HuH-7 (cell line): ENCODE results near the gene GRIK4.

Experiments
- DNase-seq: peaks from one replicate; pipeline ENCODE4 v3.0.0; 2011; ENCODE audit warnings: low spot score

The GRIK4 gene

DNA sequence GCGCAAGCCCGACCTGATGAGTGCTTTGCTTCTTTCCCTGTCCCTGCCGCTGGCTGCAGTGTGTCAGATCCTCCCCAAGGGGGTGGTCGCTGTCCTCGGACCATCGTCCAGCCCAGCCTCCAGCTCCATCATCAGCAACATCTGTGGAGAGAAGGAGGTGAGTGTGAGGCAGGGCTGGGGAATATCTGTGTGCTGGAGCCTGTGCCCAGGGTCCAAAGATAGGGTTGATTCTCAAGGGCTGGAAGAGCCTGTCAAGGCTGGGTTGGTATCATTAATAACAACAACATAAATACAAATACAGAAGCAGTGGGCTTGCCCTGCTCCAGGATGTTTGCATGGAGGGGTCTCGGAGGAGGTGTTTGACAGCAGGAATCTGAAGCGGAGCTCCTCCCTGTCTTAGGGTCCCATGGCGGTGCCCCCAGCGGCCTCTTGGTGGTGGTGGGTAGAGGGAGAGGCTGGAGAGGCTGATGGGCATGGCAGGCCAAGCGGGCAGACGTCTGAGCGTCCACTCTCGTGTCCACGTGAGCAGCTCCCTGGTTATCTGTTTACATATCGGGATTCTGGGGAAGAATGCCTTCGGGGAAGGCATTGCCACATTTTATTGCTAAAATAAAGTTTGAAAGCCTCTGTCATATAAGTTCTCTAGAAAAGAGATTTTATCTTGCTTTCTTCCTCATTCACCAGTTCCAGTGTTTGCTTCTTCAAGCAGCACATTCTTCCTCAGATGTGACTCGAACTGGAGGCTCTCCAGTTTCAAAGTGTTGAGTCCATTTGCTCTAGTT lies 304.0 kb downstream of the GRIK4 start:
- DNase-seq: no peak

DNA sequence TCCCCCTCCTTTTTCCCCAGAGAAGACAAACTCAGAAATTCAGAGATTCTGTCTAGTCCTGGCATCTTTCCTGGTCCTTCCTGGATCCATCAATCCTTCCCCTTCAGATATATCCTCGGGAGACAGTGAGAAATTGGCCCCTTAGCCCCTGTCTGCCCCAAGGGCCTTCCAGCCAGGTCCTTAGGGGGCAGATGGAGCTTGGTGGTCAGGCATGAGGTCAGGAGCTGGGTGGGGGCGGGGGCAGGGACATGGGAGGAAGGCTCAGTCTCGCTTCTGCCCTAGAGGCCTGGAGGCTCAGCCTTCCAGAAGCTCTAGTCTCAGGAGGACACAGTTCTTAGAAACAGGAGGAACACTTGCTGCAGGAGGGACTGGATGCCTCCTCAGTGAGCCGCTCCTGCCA lies 304.6 kb downstream of the GRIK4 start:
- DNase-seq: no peak

DNA sequence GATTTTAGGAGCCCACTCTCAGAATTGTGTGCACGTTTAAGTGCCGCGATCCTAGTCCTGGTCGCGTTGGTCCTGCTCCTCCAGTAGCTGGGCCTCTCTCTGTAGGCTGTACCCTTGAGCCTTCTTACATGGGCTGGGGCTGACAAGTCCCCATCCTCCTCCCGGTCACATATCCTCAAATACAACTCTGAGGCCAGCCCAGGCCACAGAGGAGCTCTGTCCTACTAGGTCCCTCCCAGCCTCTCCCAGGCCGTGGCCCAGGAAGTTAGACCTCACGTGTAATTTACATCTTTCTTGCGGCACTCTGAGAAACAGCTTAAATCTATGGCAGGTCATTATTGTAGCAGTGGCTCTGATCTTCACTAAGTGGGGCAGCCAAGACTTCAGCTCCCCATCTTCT lies 305.2 kb downstream of the GRIK4 start:
- DNase-seq: no peak

DNA sequence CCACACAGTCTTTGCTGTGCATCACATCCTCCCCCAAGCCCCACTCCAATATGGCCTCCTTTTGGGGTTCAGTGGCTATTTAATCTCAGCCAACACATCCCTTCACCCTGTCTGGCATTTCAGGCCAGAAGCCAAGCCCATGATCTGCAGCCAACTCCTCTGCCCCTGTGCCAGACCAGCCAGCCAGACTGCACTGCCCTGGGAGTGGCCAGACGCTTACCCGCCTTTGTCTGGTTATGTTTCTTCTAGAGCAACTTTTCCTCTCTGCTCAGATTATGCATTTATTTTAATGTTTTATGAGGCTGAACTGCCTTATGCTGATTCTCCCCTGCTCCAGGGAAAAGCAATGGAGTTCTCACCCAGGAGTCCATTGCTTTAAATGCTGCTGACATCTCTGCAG lies 305.6 kb downstream of the GRIK4 start:
- DNase-seq: no peak

DNA sequence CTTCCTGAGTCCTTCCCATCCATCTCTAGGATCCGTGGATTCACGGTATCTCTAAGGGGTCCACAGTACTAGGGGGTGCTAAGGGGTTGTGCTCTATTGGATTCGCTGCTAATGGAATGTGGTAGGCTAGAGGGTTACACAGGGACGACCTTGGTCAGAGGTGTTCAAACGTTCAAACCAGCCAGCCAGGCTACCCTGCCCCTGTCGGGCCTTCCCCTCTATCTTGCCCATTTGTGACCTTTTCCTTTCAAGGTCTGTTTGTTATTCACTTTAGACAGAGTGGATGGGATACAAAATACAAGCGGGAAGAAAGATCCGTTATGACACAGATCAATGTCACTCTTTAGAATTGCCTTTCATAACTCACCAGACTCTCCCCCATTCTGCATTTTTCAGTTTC lies 306.5 kb downstream of the GRIK4 start:
- DNase-seq: no peak

DNA sequence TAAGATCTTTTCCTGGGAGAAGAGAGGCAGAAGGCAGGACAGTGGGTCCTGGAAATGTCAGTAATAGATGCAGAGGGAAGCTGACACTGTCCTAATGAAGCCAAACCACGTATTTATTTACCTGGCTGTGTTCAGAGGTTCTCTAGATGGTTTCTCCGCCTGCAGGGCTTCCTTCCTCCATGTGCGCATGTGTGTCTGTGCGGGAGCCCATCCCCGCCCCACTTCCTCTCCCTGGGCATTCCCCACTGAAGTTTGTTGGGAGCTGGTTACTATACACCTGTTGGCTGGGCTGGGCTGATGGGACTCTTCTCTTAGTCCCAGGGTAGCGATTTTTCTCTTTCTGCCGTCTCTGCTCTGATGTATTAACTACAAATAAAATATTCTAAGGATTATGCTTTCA lies 307.5 kb downstream of the GRIK4 start:
- DNase-seq: no peak

DNA sequence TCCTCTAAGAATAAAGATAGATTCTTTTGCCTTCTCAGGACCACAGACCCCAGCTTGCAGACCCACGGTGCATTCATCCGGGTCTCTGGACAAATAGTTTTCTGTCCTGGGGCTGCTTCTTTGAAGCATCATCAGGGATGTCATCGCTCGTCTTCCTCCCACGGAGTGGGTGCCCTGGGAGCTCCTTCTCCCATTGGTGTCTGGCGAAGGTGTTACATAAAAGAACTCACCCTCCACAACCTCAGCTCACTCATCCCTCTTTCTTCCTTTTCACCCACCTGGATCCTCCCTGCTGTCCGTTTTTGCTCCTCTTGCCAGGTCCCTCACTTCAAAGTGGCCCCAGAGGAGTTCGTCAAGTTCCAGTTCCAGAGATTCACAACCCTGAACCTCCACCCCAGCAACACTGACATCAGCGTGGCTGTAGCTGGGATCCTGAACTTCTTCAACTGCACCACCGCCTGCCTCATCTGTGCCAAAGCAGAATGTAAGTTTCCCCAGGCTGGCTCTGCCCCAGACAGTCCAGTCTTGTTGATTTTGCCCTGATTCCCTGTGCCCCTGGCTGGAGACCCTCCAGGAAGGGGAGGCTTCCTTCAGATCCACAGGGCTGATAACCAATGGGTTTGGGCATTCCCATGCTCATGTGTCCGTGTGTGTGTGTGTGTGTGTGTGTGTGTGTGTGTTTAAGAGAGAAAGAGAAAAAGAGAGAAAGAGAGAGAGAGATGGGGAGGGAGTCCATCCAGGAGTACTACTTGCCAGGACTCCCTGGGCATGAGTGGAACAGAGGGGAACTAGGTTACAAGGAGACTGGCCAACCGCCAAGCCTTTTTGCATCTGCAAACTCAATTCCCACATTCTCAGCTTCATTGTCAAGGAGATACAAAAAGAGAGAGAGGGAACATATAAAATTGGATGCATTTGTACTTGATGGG lies 308.2 kb downstream of the GRIK4 start:
- no peak for DNase-seq

DNA sequence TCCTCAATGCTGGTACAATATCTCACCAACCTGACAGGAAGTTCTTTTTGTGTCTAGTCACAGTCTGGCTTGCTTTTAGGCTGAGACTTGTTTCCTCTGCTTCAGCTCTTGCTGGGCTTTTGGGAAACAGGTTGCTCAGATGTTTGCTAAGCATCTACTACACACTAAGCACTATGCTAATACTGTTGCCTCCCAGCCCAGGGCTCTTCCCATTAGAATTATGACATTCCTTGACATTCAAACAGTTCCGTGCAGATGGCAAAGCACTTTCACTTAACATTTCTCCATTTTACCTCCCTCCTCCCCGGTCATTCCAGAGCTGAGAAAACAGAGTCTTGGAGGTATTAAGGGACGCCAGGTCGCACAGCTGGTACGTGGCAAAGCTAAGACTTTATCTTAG lies 311.6 kb downstream of the GRIK4 start:
- no peak for DNase-seq

DNA sequence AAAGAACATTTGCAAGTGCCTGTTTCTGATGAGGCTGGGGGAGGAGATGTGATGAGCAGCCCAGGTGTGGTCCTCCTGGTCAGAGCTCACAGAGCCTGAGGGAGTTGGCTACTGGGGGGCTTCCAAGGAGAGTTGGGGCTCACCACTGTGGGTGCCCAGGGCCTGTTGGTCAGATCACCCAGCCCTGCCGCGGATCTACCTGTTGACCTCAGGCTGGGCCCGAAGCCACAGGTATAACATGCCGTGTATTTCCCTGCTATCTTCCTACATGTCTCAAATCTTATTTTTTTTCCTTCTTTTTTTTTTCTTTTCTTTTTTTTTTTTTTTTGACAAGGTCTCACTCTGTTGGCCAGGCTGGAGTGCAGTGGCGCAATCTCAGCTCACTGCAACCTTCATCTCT lies 312.7 kb downstream of the GRIK4 start:
- DNase-seq: no peak

DNA sequence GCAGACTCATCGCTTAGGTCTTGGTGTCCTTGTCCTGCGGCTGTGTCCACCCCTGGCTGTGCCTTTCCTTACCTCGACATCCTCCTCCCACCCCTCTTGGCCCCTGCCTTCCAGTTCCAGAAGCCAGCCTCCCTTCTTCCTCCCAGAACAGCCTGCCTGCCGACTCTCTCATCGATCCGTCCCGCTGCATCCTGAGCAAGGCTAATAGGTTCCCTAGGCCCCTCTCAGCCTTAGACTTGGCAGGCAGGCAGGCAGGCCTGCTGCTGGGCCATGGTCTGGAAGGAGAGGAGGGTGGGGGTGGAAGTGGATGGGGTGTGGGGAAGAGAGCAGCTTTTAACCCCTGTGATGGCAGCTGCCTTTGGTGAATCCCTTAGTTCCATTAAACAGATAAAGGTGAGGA lies 315.6 kb downstream of the GRIK4 start:
- DNase-seq: no peak

DNA sequence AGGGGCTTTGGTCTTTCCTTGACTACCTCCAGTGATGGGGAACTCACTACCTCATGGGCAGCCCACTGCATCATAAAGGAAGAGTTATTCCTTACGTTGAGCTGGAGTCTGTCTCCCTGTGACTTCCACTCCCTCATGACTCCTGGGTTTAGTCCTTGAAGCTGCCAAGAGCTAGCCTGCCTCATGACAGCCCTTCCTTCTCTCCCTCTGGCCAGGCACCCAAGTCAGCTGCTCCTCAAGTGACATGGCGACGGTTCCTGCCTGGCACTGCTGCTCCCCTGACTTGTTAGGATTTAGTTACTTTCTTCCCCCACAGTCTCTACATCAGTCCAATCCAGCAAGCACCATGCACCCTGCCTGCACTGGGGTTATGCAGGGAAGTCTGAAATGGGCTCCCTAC lies 316.3 kb downstream of the GRIK4 start:
- no peak for DNase-seq

DNA sequence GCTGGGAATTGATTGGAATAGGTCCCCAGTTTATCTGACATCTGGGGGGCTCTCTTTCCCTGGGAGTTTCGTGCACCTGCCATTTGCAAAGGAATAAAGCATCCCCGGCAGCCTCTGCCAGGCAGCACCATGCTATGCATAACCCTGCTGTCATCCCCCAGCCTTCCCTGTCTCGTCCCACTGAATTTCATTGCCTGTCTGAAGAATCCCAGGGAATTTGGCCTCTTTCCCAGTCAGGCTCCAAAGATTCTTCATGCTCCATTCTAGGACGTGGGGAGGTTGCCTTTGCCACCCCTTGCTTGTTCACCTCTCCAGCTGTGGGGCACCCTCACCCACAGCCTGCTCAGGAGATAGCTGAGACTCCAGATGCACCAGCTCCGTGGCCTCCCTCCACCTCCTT lies 317.3 kb downstream of the GRIK4 start:
- no peak for DNase-seq

DNA sequence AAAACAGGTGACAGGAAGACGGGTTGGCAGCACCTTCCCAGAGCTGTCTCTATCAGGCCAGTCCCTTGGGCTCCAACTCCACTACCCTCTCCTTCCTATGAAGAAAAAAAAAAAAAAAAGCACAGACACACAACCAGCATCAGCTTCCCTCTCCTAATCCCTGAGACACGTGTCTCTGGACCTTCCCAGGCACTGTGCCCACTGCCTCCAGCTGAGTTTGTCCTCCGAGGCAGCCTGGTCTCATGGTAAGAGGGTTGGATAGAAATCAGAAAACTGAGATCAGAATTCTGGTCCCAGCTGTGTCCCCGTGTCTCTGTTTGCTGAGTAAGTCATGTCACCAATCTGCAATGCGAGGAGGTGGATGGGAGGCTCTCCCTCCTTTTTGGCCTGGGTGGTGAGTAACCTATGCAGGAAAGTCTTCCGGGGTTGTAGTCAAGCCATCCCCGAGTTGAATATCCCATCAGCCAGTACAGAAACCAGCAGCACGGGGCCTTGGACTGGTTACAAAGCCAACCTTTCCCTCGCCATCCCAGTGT lies 318.6 kb downstream of the GRIK4 start:
- DNase-seq: no peak

DNA sequence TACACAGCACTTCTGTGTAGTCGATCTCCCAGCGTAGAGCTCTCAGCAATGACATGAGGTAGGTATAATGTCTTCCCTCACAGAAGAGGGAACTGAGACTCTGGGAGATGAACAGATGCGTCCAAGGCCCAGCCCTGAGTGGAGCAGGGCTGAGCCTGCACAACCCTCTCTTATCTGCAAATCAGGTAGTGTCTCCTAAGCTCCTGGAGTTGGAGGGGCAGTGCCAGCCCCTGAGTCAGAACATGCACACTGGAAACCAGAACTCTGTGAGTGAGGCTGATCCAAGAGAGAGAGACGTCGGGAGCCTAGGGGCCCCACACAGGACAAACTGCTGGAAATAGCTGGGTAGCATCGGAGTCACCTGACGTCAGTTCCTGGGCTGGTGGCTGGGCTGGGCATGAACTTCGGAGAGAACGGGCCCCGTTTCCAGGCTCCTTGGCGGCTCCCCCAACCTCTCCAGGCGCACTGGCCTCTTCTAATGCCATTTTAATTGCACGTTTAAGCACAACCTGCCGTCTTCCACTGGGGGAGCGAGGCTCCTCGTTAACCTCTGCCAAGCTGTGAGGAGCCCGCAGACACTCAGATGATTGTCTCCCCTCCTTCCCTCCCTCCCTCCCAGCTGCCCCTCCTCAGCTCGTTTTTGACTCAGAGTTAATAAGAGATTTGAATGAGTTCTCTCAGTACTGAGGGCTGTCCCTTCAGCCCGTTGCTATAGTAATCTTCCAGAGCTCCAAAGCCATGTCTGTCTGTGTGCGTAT lies 321.1 kb downstream of the GRIK4 start:
- DNase-seq: no peak

DNA sequence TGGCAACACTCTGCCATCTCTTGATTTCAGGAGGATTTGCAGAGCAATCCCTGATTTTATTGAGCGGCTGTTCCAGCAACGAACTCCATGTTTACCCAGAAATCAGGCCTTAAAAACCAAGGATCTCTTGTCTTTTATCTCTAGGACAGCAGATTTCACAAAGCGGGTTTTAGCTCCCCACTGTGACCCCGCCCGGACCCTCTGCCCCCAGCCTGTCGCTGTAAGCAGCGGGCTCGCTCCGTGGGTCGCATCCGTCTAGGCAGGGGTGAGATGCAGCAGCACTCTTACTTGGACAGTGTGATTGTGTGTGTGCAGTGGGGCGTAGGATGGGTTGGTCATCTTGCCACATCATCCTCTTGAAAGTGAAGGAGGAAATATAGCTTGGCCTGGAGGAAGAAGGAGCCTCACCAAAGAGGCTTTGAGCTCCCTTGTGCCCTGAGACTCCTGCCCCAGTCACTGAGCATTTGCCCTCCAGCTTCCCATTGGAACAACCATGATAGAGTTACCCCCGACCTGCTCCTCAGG lies 323.2 kb downstream of the GRIK4 start:
- no peak for DNase-seq

DNA sequence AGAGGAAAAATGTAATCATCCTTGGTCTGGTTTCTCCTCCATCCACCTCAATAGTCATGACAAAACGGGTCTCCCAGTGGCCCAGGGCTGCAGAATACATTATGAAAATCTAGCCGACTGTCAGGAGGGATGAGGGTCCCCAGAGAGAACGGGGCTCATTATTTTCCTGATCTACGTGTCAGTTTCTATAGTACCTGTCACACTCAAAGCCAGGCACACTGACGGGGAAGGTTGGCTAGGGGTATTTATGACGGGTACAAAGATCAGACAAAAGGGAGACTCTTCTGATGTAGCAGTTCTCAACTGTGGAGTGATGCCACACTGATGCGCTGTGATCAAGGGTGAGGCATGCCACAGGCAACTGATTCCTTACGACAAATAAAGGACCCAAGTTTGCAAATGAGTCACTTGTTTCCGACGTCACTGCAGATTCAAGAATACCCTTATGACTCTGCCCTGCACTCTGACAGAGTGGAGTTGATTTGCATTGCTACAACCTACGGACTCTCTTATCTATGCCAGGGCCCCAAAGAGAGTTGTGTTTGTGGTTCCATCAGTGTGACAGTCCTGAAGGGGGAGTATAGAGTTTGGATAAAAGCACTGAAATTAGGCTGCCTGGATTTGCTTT lies 324.2 kb downstream of the GRIK4 start:
- no peak for DNase-seq

DNA sequence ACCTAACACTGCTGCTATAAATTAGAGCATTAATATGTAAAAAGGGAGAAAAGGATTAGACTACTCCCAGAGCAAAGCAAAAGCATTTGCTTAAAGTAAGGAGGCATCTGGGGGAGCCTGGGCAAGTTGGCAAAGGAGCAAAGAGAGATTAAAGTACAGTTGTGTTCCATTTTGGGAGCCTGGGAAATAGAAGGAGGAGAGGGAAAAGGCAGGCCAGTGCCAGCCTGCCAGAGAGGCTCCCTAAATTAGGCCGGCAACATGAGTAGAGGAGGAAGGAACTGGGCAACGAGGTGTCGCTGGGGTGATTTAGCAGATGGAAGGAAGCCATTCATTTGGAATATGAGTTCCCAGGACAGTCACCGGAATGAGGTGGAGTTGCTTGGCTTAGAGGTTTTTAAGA lies 326.1 kb downstream of the GRIK4 start:
- no peak for DNase-seq

DNA sequence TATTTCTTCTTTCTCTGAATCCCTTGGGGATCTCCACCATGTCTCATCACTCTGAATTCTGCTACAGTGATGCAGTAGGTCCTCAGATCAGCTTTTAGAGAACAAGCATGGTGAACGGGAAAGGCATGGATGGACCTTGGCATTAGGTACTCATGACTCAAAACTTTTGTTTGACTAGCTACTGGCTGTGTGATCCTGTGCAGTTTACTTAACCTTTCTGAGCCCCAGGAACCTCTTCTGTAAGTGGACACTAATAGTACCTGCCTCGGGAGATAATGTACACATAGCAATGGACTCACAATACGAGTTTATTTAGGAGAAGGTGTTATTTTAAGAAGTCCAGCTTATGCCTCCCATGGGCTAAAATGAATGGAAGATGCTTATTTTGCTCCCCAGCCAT lies 327.7 kb downstream of the GRIK4 start:
- no peak for DNase-seq

DNA sequence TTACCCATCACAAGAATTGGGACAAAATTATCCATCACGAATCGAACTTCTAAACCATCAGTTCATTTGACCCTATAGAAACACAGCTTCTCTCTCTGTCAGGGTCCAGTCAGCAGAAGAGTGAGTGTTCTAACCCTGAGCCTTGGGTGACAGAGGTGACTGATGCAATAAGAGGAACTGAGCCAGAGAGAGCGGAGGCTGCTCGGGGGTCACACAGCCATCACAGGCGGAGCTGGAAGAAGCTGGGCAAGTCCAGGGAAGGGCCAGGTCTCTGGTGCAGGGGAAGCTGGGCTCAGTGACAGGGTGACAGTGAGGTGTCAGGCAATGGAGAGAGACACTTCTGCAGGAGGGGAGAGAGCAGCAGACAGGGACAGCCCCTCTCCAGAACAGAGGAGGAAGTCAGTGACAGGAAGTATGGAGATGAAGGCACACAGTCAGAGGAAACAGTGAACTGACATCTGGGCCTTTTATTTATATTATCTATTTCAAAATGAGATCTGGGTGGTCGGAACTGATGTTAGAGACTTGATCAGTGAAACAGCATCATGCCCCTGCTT lies 328.4 kb downstream of the GRIK4 start:
- no peak for DNase-seq

DNA sequence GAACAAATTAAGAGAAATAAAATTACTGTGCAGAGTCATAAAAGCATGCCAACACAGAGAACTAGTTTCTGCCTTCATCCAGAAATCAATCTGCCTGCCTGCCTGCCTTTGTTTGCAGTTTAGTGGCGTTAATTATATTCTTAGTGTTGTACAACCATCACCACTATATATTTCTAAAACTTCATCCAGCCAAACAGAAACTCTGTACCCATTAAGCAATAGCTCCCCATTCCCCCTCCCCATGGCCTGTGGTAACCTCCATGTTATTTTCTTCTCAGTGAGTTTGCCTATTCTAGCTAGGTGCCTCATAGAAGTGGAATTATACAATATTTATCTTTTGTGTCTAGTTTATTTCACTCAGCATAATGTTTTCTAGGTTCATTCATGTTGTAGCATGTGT lies 329.1 kb downstream of the GRIK4 start:
- DNase-seq: no peak

DNA sequence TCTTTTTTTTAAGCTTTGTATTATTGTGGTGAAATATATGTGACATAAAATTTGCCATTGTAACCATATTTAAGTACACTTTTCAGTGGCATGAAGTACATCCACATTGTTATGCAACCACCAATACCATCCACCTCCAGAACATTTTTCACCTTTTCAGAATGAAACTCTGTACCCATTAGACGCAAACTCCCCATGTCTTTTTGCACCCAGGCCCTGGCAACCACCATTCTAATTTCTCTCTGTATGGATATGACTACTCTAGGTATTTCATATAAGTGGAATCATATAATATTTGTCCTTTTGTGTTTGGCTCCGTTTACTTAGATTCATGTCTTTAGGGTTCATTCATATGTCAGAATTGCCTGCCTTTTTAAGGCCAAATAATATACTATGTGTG lies 329.5 kb downstream of the GRIK4 start:
- DNase-seq: no peak
